Gastroesophageal sphincter (tissue), 4 donors: Measurements from ENCODE around the gene RPA1. TPM values are rescaled to one million over a fixed set of nuclear protein-coding genes. Genes with fewer than 3 reads are reported as not detected.
"Not testable (repeated sequence)": the region's sequence is repeated elsewhere in the genome, so short reads cannot be mapped to it uniquely, and the experiment has no call there.

ENCODE experiments used
- ATAC-seq: fragments of 150-250 bp; one replicate; pipeline ENCODE4 v1.9.1; 2016; ENCODE audit warnings: mild to moderate bottlenecking, moderate library complexity
- H3K27ac ChIP-seq, 4 donors: fragments of 200-600 bp; sonication (generic) in 3 of 4; 1 replicate in 3 of 4; 2 replicates in 1 of 4; pipeline ENCODE4 v1.5.1; 2016 to 2019
- H3K27me3 ChIP-seq: fragments of 200-600 bp; sonication (generic); one replicate; pipeline ENCODE4 v1.5.1; 2019
- H3K36me3 ChIP-seq, 2 donors: fragments of 200-600 bp; sonication (generic); one replicate each; pipeline ENCODE4 v1.5.1; 2019; ENCODE audit warnings: control low read depth in 1 of 2
- H3K4me1 ChIP-seq, 3 donors: fragments of 200-600 bp; sonication (generic); 1 replicate in 2 of 3; 2 replicates in 1 of 3; pipeline ENCODE4 v1.5.1; 2016 to 2019; ENCODE audit warnings: control low read depth in 2 of 3
- H3K4me3 ChIP-seq, 2 donors: fragments of 200-600 bp; sonication (generic); one replicate each; pipeline ENCODE4 v1.5.1; 2019; ENCODE audit warnings: mild to moderate bottlenecking in 1 of 2, moderate library complexity in 1 of 2
- H3K9me3 ChIP-seq, 3 donors: fragments of 200-600 bp; sonication (generic); one replicate each; pipeline ENCODE4 v1.5.1; 2017 to 2019; ENCODE audit warnings: control low read depth in 2 of 3
- EP300 ChIP-seq: sonication (generic); formaldehyde crosslinking; IDR thresholded peaks from one replicate; pipeline ENCODE4 v1.6.1; 2017; ENCODE audit warnings: antibody characterized with exemption, mild to moderate bottlenecking
- POLR2A ChIP-seq, 2 donors: fragments of 450-650 bp; IDR thresholded peaks; one replicate each; pipeline ENCODE4 v1.6.1; 2017; ENCODE audit warnings: antibody characterized with exemption in 2 of 2, mild to moderate bottlenecking in 2 of 2, moderate library complexity in 1 of 2
- POLR2AphosphoS5 ChIP-seq: sonication (generic); formaldehyde crosslinking; IDR thresholded peaks from one replicate; pipeline ENCODE4 v1.6.1; 2017; ENCODE audit warnings: antibody characterized with exemption
- WGBS, 2 donors: methylation state at CpG; one replicate each; pipeline ENCODE4 v1.1.5; 2018; ENCODE audit warnings: low coverage in 1 of 2; 5-methylcytosine and 5-hydroxymethylcytosine counted together
- total RNA-seq, 4 donors: library from RNA; depleted of rRNA; stranded (reverse); fragments of >200 nt; gene quantifications; one replicate each; pipeline ENCODE4 v1.1.0, GENCODE V29; 2016
- TF ChIP-seq, protein P1 (sequence below), 4 experiments: fragments of 200-600 bp in 2 of 4; fragments of 450-650 bp in 2 of 4; sonication (generic) in 1 of 4; IDR thresholded peaks; one replicate each; pipeline ENCODE4 v1.5.1; 2017 to 2019; ENCODE audit warnings: antibody characterized with exemption in 4 of 4, mild to moderate bottlenecking in 2 of 4, moderate library complexity in 2 of 4

The RPA1 gene
- total RNA-seq, 4 donors from 2014 or later = 22.0 to 33.0 (median 25.2) TPM

DNA sequence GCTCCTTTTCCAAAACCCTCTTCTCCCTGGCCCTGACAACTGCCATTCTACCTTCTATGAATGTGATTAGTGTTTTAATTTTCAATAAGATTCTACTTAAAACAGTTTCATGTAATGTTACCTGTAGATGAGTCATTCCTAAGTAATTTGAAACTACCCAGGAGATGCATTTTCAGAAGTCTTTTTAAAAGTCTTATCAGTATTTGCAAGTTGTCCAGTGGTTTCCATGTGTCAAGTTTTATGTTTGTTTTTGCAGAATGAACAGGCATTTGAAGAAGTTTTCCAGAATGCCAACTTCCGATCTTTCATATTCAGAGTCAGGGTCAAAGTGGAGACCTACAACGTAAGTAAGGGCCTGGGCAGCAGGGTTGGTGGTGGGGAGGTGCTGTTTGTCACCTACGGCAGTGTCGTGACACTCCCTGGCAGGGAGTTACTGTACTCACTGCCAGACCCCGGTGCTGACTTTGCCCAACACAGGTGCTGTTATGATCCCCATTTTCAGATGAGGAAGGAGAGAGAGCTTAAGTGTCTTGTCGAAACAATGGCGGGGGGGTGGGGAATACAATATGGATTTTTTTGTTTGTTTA is 65.0 kb downstream of the RPA1 start:
- Histone ChIP-seq H3K9me3 (no peaks in the 10 kb centered on the region), H3K4me1 (no peaks in the 10 kb centered on the region), H3K36me3 (peaks cover 0 to 97% of the 10 kb centered on the region in 2 donors), H3K27ac (no peak overlapping the region), H3K4me3 (no peak overlapping the region), H3K27me3 (no peaks in the 10 kb centered on the region)
- ATAC-seq = no peak
- 83 to 94% methylated on average over 3 to 7 of the region's 7 CpGs for WGBS, 2 donors
- TF ChIP-seq EP300 = no peak
- TF ChIP-seq POLR2AphosphoS5 = no peak
- TF ChIP-seq, protein P1, sequence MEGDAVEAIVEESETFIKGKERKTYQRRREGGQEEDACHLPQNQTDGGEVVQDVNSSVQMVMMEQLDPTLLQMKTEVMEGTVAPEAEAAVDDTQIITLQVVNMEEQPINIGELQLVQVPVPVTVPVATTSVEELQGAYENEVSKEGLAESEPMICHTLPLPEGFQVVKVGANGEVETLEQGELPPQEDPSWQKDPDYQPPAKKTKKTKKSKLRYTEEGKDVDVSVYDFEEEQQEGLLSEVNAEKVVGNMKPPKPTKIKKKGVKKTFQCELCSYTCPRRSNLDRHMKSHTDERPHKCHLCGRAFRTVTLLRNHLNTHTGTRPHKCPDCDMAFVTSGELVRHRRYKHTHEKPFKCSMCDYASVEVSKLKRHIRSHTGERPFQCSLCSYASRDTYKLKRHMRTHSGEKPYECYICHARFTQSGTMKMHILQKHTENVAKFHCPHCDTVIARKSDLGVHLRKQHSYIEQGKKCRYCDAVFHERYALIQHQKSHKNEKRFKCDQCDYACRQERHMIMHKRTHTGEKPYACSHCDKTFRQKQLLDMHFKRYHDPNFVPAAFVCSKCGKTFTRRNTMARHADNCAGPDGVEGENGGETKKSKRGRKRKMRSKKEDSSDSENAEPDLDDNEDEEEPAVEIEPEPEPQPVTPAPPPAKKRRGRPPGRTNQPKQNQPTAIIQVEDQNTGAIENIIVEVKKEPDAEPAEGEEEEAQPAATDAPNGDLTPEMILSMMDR (IDR thresholded peaks at IDR 0.05) = no peak
- TF ChIP-seq POLR2A (IDR thresholded peaks at IDR 0.05) = no peak

DNA sequence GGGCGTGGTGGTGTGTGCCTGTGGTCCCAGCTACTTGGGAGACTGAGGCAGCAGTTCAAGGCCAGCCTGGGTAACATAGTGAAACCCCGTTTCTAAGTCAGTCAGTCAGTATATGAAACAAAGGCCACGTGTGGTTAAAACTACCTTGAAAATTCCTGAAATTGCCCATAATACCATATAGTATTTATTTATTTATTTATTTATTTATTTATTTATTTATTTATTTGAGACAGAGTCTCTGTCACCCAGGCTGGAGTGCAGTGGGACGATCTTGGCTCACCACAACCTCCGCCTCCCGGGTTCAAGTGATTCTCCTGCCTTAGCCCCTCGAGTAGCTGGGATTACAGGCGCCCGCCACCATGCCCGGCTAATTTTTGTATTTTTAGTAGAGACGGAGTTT is 65.7 kb downstream of the RPA1 start:
- not testable (repeated sequence) for H3K4me1 ChIP-seq, ATAC-seq, H3K9me3 ChIP-seq, H3K27me3 ChIP-seq, H3K27ac ChIP-seq, H3K4me3 ChIP-seq
- WGBS, 2 donors = 91 to 100% methylated on average over 3 to 4 of the region's 11 CpGs
- peaks cover 0 to 90% of the 10 kb centered on the region in 2 donors for H3K36me3 ChIP-seq

DNA sequence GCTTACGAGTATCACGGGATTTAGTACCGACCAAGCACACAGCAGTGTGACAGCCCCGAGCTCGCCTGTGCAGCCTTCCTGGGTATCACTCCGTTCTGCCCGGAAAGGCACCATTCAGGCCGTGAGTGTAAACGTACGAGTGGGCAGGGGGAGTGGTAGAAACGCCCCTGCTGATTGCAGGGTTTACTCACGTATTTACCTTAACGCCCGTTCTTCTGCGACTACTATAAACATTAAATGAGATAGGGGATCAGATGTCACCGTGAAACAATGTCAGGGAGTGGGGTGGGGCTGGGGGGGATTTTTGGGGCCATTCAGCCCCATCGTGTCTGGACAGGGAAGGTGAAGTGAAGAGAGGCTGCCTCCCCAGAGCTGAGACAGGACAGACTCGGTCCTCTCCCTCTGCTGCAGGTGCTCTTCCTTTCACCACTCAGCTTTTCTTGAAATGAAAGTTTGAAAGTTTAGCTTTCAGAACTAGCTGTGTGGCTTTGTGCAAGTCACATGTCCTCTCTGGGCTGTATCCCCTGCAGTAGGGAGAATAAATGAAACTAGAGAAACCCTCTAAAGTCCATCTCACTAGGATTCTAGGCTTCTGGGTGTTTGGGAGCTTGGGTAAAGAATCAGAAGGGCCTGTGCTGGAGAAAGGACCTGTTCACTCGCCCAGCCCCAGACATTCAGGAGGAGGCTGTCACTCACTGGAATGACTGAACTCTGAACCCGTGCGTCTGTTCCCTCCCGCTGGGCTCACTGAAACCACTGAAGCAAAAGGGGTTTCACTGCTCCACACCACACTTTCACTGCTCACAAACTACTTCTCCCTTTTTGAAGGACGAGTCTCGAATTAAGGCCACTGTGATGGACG is 66.7 kb downstream of the RPA1 start:
- TF ChIP-seq POLR2A (IDR thresholded peaks at IDR 0.05) (no peak), POLR2AphosphoS5 (no peak), EP300 (no peak)
- TF ChIP-seq, protein P1 (IDR thresholded peaks at IDR 0.05) = no peak
- Histone ChIP-seq H3K27ac (no peak overlapping the region), H3K4me3 (no peak overlapping the region), H3K9me3 (no peaks in the 10 kb centered on the region), H3K27me3 (no peaks in the 10 kb centered on the region), H3K4me1 (no peaks in the 10 kb centered on the region), H3K36me3 (peaks cover 0 to 80% of the 10 kb centered on the region in 2 donors)
- ATAC-seq = no peak
- WGBS, 2 donors = 71 to 77% methylated on average over 8 to 18 of the region's 25 CpGs

DNA sequence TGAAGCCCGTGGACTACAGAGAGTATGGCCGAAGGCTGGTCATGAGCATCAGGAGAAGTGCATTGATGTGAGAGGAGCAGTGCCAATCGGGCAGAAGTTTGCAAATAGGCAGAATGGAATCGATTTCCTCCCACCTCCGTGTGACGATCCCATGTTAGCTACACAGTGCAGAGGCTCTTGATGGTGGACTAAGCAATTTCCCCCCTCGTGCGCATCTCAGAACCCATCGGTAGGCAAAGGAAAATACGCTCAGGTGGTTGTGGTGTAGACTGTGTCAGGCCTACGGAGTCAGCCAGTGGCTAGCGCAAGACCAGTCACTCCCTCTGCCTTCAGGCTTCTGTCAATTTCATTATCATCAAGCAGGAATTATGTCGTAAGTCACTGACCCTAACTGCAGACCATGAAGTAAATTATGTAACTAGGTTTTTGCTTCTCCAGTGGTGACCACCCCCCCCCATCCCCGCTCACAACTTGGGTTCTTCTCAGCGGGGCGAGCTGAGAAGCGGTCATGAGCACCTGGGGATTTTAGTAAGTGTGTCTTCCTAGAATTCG is 67.4 kb downstream of the RPA1 start:
- no peak overlapping the region for H3K4me3 ChIP-seq
- ATAC-seq = no peak
- peaks cover 0 to 73% of the 10 kb centered on the region in 2 donors for H3K36me3 ChIP-seq
- 82 to 91% methylated on average over 9 to 12 of the region's 18 CpGs for WGBS, 2 donors
- H3K4me1 ChIP-seq = no peaks in the 10 kb centered on the region
- TF ChIP-seq, protein P1 (IDR thresholded peaks at IDR 0.05) = no peak
- H3K9me3 ChIP-seq = no peaks in the 10 kb centered on the region
- H3K27ac ChIP-seq = no peak overlapping the region
- H3K27me3 ChIP-seq = no peaks in the 10 kb centered on the region

DNA sequence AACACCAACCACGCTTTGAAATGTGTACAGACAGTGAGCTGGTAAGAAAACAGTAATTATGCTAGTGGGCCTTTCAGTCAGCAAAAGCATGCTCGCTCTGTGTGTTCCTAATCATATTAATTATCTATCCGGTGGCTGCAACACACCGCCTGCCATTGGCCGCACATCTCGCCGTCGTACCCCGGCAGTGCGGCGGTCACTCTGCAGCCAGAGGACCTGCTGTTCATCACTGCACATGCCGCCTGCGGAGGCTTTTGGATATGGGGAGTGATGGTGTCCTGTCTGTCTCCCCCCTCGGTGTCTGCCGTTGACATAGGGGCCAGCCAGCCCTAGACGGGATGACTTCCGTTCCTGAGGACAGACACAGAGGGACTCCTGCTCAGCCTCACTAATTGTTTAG is 68.5 kb downstream of the RPA1 start:
- TF ChIP-seq POLR2AphosphoS5 = no peak
- TF ChIP-seq EP300 = no peak
- TF ChIP-seq, protein P1 (IDR thresholded peaks at IDR 0.05) = no peak
- no peak for TF ChIP-seq POLR2A (IDR thresholded peaks at IDR 0.05)
- Histone ChIP-seq H3K9me3 (no peaks in the 10 kb centered on the region), H3K27ac (no peak overlapping the region), H3K4me3 (no peak overlapping the region), H3K36me3 (peaks cover 0 to 62% of the 10 kb centered on the region in 2 donors), H3K27me3 (no peaks in the 10 kb centered on the region), H3K4me1 (no peaks in the 10 kb centered on the region)
- WGBS, 2 donors = 88 to 91% methylated on average over 4 to 14 of the region's 17 CpGs
- no peak for ATAC-seq
